ENCODE measurements around the gene SULT1E1.

SULT1E1 gene

GRCh38 chr4:69860052-69860451 lies at the start of gene SULT1E1:
Gene SULT1E1 (minus strand): TSS chr4:69860145. CDS start chr4:69857644, 2,501 bp downstream.
- no peak for DNase-seq

- no peak for DNase-seq
Observed at GRCh38 chr4:69909195-69909594, 49.2 kb upstream of the SULT1E1 start.

- DNase-seq: no peak
Observed at GRCh38 chr4:69907151-69907550, 47.2 kb upstream of the SULT1E1 start.

- DNase-seq: no peak
Observed at GRCh38 chr4:69896530-69897116, 36.7 kb upstream of the SULT1E1 start.

- DNase-seq: peak in 1 of 2 donors; percentile 22
Observed at GRCh38 chr4:69894721-69895120, 34.8 kb upstream of the SULT1E1 start.

- DNase-seq: no peak
Observed at GRCh38 chr4:69894186-69894585, 34.2 kb upstream of the SULT1E1 start.

GRCh38 chr4:69888336-69888735 lies 28.4 kb upstream of the SULT1E1 start:
- DNase-seq: no peak

GRCh38 chr4:69882150-69882549 lies 22.2 kb upstream of the SULT1E1 start:
- no peak for DNase-seq

- DNase-seq: peak in 1 of 2 donors; percentile 57
Observed at GRCh38 chr4:69881173-69881773, 21.3 kb upstream of the SULT1E1 start.

GRCh38 chr4:69878250-69878649 lies 18.3 kb upstream of the SULT1E1 start:
- no peak for DNase-seq

- no peak for DNase-seq
Observed at GRCh38 chr4:69877453-69877852, 17.5 kb upstream of the SULT1E1 start.

- DNase-seq: no peak
Observed at GRCh38 chr4:69876071-69876470, 16.1 kb upstream of the SULT1E1 start.

GRCh38 chr4:69875576-69875975 lies 15.6 kb upstream of the SULT1E1 start:
- no peak for DNase-seq

- DNase-seq: no peak
Observed at GRCh38 chr4:69874507-69874906, 14.6 kb upstream of the SULT1E1 start.

GRCh38 chr4:69861756-69862155 lies 1.8 kb upstream of the SULT1E1 start:
- no peak for DNase-seq

GRCh38 chr4:69860521-69861298 lies 765 bp upstream of the SULT1E1 start:
- no peak for DNase-seq

GRCh38 chr4:69859140-69859685 lies 732 bp downstream of the SULT1E1 start:
- DNase-seq: no peak

- DNase-seq: no peak
Observed at GRCh38 chr4:69858690-69859089, 1.3 kb downstream of the SULT1E1 start.

- DNase-seq: no peak
Observed at GRCh38 chr4:69855822-69856221, 4.1 kb downstream of the SULT1E1 start.

GRCh38 chr4:69849969-69850368 lies 10.0 kb downstream of the SULT1E1 start:
- DNase-seq: no peak

- DNase-seq: no peak
Observed at GRCh38 chr4:69849297-69849696, 10.6 kb downstream of the SULT1E1 start.

GRCh38 chr4:69848028-69848427 lies 11.9 kb downstream of the SULT1E1 start:
- no peak for DNase-seq

GRCh38 chr4:69843932-69844331 lies 16.0 kb downstream of the SULT1E1 start:
- no peak for DNase-seq

- no peak for DNase-seq
Observed at GRCh38 chr4:69843301-69843700, 16.6 kb downstream of the SULT1E1 start.
